SW 1271 (cell line): ENCODE measurements around the gene LIPC.

Source experiments
- DNase-seq, 2 experiments: peaks; one replicate each; lab custom pipeline; 2025; lab: John Stamatoyannopoulos, UW

LIPC gene

DNA sequence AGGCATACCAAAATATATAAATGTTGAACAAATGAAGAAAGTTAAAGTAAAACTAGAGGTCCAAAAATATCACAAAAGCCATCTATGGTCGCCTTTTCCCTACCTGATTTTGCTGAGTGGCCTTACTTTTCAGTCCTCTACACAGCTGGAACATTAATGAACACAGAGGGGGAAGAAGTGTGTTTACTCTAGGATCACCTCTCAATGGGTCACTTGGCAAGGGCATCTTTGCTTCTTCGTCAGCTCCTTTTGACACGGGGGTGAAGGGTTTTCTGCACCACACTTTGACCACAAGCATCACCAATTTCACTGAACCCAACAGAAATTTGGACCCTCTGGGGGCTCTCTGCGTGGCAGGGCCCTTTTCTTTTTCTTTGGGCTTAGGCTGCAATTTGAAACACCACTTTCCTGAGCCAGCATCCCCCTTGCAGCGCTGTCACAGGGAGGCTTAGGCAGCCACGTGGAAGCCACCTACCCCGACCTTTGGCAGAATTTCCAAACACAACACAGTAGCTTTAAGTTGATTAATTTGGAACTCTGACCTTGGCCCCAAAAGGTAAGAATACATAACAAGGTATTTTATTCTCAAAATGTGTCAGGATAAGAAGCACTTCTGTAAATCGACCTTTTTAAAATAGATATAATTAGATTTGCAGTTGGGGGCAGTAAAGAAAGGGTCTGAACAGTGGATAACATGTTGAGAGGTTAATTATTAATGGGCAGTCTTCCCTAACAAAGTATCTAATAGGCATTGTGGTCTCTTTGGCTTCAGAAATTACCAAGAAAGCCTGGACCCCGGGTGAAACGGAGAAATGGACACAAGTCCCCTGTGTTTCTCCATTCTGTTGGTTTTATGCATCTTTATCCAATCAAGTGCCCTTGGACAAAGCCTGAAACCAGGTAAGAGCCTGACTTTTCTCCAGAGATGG is at the start of gene LIPC:
TSS of gene LIPC (plus strand) at position 771 of the 929 bp plus-strand sequence. CDS start at position 813, 42 bp downstream.
- no peak for DNase-seq

DNA sequence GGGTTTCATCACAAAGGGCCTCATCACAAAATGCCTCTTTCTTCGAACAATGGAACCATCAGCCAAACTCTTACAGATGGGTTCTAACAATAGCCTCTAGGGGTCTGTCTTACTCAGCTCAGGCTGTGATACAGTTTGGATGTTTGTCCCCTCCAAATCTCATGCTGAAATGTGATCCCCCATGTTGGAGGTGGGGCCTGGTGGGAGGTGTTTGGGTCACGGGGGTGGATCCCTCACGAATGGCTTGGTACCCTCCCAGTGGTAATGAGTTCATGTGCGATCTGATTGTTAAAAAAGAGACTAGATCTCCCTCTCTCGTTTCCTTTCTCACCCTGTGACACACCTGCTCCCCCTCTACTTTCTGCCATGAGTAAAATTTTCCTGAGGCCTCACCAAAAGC is 47.9 kb upstream of the LIPC start:
- DNase-seq = no peak

DNA sequence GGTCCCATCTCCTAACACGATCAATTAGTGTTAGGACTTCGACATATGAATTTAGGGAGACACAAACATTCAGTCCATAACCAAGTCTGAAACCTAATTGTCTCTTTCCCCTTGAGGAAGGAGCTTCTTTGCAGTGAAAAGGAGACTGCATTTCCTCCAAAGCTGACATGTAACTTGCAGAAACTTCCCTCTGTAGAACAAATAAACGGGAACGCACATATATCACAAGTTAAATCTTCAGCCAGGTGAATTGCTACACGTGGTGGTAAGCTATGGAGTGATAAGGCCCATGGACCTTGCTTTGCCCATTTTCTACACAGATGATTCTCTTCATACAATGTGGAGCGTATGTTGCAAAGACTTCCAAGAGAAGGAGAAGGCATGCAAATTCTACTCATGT is 47.1 kb upstream of the LIPC start:
- DNase-seq = no peak

DNA sequence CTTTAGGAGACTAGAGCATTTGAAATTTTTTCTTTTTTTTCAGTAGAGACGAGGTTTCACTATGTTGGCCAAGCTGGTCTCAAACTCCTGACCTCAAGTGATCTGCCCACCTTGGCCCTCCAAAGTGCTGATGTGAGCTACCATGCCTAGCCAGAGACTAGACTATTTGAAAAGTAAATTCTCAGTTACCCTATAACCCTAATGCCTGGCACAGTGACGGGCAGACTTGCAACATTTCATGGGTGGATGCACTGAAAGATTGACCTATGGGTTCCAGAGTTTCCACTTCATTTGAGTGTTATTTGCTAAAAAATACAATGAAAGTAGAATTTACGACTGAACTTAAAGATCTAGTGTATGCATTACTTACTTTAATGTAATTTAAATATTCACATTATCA is 45.7 kb upstream of the LIPC start:
- no peak for DNase-seq

DNA sequence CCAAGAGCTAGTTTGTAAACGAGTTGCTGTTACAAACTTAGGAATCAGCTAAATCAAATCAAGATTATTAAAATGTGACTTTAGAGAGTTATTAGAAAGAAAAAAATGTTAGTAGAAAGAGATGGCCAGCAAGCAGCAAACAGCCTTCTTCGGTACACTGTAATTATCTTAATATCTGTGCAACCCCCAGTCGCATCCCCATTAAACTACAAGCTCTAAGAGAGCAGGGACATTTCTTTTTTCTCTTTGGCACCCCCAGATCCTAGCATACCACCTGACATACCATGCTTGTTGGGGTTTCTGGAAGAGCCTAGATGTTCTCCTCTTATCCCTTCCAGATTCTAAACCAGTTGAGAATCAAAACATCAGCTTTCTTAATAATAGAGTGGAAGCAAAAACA is 45.1 kb upstream of the LIPC start:
- DNase-seq = no peak

DNA sequence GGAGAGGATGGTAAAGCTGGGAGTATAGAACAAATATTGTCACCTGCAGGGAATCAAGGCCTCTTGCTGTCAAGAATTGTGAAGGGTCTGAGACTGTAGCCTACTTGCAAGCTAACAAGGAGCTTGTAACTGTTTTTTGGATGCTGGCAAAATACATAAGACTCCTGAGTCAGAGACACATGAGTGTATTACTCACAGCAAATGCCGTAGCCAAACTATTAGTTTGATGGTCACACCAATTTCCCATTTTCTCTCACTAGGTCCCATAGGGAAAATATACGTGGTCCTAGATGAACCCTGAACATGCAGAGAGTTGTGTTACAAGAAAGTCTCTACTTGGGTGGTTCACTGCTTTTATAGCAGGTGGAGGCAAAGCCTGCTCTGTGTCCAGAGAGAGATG is 44.7 kb upstream of the LIPC start:
- no peak for DNase-seq

DNA sequence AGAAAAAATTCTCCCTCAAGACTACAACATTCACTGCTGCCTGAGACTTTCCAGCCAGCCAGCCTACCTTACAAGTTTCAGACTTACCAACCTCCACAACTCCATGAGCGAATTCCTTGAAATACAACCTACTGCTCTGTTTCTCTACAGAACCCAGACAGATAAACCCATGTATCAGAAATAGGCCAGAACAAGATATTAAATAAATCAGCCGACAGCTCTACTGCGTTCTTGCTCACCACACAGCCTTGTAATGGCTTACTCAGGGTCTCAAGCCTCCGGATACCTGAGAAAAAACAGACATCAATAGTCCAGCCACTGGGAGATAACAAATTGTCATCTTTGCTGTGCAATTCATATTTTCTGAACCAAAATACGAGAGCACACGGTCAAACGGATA is 43.6 kb upstream of the LIPC start:
- DNase-seq = no peak

DNA sequence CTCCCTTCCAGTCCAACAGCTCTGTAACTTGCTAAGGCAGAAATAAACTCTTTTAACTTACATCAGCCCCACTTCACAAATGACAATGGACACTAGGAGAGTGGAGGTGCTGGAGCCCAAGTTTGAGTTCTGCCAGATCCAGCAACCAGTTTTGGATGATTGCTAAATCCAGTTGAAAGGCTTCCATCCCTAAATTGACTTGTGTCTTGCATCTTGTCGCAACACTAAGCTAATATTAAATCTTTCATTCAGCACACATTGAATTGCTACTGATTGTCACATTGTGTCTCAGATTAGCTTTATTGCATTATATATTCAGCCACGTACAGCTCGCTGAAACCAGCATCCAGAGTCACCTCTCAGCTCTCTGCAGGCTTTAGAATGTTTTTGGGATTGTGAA is 41.7 kb upstream of the LIPC start:
- no peak for DNase-seq

DNA sequence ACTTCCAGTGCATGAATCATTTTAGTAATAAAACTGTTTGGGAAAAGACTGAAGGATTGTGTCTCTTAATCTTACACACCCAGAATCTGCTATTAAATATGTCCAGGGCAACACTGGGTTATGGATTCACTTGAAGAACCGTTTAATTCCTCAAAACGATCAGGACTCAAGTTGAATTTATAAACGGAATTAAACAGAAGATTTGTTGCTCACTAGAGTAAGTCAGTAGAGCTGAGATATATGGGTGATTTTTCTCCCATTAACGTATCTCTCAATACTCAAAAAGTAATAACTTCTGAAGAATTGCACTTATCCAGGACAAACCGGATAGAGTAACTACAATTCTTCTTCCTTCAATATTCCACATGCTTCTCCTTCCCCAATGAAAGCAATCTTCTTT is 41.1 kb upstream of the LIPC start:
- DNase-seq = no peak

DNA sequence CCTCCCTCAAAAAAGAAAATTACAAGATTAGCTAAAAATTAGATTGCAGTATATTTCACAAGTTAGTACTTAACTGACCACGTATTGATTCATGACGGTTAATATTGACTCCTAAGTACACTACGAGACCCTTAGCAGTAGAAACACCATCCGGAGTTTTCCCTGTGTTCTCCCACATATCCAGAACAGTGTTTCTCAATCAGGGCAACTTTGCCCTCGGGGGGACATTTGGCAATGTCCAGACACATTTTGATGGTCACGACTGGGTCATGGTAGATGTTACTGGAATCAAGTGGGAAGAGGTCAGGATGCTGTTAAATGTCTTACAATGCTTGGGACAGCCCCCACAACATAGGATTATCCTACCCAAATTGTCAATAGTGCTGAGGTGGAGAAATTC is 40.7 kb upstream of the LIPC start:
- no peak for DNase-seq

DNA sequence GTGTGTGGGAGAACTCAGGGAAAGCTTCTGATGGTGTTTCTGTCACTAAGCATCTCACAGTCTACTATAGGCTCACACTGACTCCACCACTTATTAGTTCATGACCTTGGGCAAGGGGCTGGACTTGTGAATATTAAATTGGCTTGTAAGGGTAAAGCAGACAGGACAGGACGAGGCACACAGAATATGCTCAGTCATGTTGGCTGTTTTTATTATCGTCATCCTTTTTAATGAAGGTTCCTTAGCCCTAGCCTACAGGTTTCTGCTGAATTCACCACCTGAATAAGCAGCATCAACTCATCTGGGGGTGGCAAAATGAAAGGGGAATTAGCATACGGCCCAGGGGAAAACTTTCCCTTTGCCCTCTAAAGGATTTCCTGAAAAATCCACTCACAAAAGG is 39.6 kb upstream of the LIPC start:
- no peak for DNase-seq

DNA sequence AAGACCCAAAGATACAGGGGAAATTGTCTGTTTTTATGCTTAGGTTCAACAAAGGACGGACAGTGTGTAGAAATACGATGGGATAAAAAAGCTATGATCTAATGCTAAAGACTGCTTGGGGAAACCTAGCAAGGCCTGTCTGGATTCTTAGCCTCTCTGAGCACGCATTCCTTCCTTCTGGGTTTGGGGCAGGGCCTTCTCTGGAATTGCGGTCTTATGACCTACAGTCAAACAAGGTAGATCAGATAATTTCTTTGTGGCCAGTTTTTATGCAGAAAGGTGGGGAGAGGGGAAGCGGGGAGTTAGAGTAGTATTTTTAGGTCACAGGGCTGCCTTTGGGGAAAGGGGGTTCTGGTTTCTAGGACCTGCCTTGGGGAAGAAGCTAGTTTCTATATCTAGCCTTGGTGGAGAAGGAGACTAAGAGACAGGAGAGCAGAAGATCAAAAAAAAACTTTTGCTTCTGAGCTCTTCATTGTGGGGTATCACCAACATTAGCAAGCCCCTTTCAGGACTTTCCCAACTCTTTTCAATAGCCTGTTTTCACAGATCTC is 39.1 kb upstream of the LIPC start:
- no peak for DNase-seq

DNA sequence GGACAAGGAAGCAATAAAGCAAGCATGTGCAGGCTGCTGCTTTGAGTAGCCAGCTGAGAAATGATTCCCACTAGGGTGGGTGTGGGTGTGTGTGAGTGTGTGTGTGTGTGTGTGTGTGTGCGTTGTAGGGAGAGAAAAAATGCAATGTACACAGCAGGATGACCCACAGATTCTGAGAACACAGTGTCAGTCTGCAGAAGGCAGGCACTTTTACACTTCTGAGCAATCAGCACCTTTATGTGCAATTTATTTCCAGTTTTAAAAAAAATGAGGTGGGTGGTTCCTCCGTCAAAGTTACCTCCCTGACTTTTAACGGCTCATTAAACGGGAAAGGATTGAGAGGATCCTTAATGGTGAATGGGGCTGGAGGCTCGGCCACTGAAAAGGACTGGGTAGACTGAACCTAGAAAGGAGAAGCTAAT is 38.5 kb upstream of the LIPC start:
- DNase-seq = no peak

DNA sequence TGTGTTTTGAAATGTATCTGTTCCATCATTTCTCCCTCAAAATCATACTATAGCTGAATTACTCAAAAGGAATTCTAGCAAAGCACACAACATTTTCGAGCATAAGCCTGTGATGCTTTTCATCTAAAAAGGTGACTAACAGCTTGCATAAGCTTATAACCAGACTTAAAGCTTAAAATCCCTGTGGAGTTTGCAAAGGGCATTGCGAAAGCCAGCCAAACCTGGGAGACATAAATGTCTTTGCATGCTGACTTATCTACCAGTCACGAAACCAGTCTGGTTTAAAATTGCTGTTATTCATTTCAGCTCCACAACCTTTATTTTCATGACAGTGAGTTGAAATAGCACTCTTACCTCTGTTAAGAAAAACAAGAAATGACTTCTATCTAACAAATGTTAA is 35.6 kb upstream of the LIPC start:
- DNase-seq = no peak

DNA sequence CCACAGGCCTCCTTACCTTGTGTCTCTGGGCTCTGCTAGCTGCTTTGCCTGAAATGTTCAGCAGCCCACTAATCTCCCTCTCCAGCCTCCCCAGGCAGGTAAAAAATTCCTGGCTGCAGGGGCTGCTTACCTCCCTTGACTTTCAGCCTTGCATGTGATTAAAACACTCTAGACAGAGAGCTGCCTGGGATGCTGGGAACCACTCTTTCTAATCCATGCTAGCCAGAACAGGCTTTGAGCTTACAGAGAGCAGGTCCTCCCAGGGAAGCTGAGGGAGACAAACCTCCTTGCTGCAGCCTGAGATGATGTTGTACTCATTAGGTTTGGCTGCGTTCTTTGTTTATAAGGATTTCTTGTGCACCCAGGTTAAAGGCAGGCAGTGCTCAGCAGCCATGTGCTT is 33.7 kb upstream of the LIPC start:
- no peak for DNase-seq

DNA sequence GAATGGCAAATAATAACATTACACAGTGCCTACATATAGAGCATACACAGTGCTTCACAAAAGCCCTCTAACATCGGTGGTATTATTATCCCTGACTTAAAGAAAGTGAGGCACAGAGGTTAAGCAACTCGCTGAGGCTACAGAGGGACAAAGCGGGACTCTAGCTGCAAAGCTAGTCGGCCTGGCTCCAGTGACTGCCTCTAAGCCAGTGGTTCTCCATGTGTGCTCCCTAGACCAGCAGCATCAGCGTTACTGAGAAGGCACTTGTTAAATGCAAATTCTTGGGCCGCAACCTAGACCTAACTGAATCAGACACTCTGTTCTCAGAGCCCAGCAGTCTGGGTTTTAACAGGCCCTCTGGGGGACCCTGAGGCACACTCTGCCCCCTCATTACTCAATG is 33.1 kb upstream of the LIPC start:
- no peak for DNase-seq

DNA sequence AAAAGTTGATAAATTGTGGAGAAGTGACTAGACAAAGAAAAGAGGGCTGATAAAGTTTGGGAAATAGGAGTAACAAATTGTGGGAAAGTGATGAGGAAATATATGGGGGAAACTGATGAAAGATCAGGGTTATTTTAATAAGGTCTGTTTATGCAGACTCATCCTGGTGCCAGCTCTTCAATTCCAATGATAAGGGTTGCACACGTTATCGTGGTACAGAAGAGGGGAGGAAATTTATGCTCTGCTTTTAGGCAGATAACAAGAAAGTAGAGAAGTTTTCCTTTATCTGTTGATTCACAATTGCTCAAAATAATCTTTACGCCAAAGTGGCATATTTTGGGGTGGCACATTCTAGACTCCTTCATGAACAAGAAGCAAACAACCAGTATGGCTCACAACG is 32.1 kb upstream of the LIPC start:
- no peak for DNase-seq

DNA sequence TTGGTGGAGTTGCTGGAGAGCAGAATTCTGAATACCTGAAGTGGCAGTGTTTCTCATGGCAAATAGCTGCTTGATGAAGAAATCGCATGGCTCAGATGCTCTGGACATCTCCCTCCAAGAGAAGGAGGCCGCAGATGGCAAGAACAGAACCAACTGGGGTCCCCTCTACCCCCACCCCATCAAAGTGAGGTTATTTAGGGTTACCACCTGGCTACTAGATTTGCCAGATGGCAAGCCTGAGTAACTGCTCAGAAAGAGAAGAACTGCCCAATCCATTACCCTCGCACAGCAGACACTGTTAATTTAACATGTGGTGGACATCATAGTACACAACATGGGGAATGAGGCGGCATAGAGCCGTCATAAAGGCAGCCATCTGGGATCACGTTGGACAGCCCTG is 30.5 kb upstream of the LIPC start:
- DNase-seq = no peak

DNA sequence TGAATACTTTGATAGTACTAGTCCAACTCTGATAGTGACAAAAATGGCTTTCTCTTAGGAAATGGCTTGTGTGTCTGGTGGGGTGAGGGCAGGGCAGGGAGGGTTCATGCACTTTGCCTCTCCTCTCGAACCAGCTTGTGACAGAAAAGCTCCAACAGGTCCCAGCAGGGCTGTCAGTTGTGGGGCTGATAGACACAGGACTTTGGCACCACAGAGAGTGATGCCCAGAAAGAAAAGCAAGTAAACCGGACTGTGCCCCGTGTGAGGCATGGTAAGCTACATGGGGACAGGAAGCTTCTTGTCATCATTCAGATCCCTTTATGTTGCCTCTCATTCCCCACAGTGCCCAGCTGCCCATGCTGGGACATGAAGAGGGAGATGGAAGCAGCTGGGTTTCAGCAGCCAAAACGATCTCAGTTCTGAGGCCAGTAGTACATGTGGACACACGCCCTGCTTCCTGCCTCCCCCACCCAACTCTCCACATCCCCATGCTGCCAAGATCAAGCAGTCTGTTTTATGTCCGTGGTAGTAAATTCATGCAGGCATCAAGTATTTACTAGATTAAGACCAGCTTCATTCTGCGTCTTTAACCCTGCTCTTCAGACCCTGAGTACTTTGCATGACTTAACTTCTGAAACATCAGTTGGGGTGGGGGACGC is 29.7 kb upstream of the LIPC start:
- DNase-seq = no peak

DNA sequence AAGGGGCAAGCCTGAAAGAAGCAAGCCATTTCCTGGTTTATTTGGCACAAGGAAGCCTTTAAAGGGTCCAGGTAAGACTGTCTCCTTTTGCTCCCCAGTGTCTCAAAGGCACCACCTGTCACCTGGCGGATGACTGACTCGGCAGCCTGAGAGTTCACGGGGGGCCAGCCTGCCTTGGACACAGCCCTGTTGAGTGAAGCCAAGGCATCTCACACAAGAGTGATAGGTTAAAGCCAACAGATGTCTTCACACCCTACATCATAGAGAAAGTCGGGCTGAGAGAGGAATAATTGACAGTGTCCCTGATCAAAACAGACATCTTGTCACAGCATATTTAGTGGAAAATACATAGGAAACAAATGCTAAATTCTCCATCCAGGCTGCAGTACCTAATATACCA is 28.2 kb upstream of the LIPC start:
- no peak for DNase-seq

DNA sequence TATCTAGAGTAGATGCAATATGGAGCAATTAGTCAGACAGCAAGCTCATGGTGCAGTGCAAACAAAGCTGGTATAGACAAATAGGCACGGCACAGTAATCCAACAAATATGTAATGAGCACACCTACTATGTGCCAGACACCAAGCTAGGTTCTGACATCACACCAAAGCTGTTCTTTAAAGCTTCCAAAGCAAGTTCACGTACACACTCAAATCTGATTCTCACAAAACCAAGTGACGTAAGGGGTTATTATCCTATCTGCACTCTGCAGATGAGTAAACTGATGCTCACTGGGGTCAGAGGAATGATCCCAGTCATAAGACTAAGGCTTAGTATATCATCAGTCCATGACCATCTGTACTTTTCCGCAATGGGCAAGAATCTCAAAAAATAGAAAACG is 27.8 kb upstream of the LIPC start:
- no peak for DNase-seq

DNA sequence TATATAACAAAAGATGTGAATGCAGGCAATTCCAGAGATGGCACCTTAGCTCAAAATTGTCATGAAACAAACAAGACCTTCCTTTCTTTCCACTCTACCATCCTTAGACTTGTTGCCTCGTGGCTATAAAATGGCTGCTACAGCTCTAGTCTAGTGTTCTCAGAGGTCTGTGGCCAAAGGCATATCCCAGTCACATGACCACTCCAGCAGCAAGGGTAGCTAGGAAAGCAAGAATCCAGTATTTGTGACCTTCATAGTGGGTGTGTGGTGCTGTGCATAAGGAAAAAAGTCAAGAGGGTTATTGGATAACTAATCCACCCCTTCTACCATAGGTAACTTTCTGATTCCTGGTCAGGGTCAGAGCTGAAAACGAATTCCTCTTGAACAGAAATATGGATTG is 27.1 kb upstream of the LIPC start:
- no peak for DNase-seq

DNA sequence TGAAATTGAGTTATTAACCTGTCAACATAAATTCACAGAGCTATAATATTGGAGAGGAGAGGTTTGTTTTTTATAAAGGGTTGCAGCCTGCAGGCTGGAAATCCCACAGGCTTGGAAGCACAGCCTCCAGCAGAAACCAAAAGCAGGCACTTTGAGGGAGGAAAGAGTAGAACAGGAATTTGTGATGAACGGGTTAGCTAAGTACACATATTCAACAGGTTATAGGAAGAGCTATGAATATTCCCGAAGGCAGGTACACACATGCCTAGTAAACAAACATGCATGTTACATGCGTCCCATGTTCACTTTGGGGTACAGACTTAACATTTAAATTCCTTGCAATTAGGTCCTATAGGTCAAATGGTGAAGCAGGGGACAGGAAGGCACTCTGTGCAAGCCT is 25.9 kb upstream of the LIPC start:
- DNase-seq = no peak
